HG03460 (cell line): ENCODE measurements around the gene RHOB.
"Not testable (repeated sequence)": the region's sequence is repeated elsewhere in the genome, so short reads cannot be mapped to it uniquely, and the experiment has no call there.

Experiments
- ATAC-seq: cut with Tn5 transposase; IDR thresholded peaks from one replicate; pipeline ENCODE4 v1.9.1; 2021; ENCODE audit not compliant: unreplicated experiment

RHOB gene

GRCh38 chr2:20422402-20423271 lies 24.2 kb upstream of the RHOB start:
- no peak for ATAC-seq

GRCh38 chr2:20423359-20423758 lies 23.5 kb upstream of the RHOB start:
- ATAC-seq, result no peak

GRCh38 chr2:20423847-20424246 lies 23.0 kb upstream of the RHOB start:
- no peak for ATAC-seq

GRCh38 chr2:20424300-20425290 lies 22.3 kb upstream of the RHOB start:
- peak; percentile 64 for ATAC-seq

- peak; percentile 39 for ATAC-seq
Measured at GRCh38 chr2:20425371-20425881, 21.4 kb upstream of the RHOB start.

GRCh38 chr2:20425884-20426283 lies 21.0 kb upstream of the RHOB start:
- no peak for ATAC-seq

- no peak for ATAC-seq
Measured at GRCh38 chr2:20427931-20428526, 18.8 kb upstream of the RHOB start.

GRCh38 chr2:20428717-20429490 lies 18.0 kb upstream of the RHOB start:
- no peak for ATAC-seq

- peak; percentile 53 for ATAC-seq
Measured at GRCh38 chr2:20429528-20429927, 17.3 kb upstream of the RHOB start.

- ATAC-seq, result no peak
Measured at GRCh38 chr2:20430035-20430434, 16.8 kb upstream of the RHOB start.

GRCh38 chr2:20430461-20431300 lies 16.2 kb upstream of the RHOB start:
- no peak for ATAC-seq

- ATAC-seq, result no peak
Measured at GRCh38 chr2:20431301-20431698, 15.6 kb upstream of the RHOB start.

GRCh38 chr2:20431772-20432171 lies 15.1 kb upstream of the RHOB start:
- no peak for ATAC-seq

- ATAC-seq, result no peak
Measured at GRCh38 chr2:20432714-20433113, 14.2 kb upstream of the RHOB start.

- no peak for ATAC-seq
Measured at GRCh38 chr2:20433249-20433648, 13.6 kb upstream of the RHOB start.

- ATAC-seq, result no peak
Measured at GRCh38 chr2:20433946-20434553, 12.8 kb upstream of the RHOB start.

GRCh38 chr2:20434588-20435294 lies 12.1 kb upstream of the RHOB start:
- ATAC-seq, result no peak

GRCh38 chr2:20435456-20435855 lies 11.4 kb upstream of the RHOB start:
- ATAC-seq, result not testable (repeated sequence)
